Skeletal muscle tissue (tissue), 4 donors: ENCODE data around the gene ADRB2. TPM values are rescaled to one million over a fixed set of nuclear protein-coding genes. Genes with fewer than 3 reads are reported as not detected.

Experiments
- H3K27ac ChIP-seq: one replicate; pipeline ENCODE4 v1.7.0; 2013; ENCODE audit warnings: mild to moderate bottlenecking, low read depth, low read length, inconsistent platforms
- H3K27me3 ChIP-seq, 3 donors: one replicate each; pipeline ENCODE4 v1.7.0; 2013; ENCODE audit warnings: low read length in 3 of 3; ENCODE audit not compliant: control insufficient read depth in 3 of 3, insufficient read depth in 3 of 3
- H3K36me3 ChIP-seq, 3 donors: one replicate each; pipeline ENCODE4 v1.7.0; 2013; ENCODE audit warnings: low read length in 3 of 3; ENCODE audit not compliant: control insufficient read depth in 3 of 3, insufficient read depth in 3 of 3
- H3K4me1 ChIP-seq, 3 donors: one replicate each; pipeline ENCODE4 v1.7.0; 2013; ENCODE audit warnings: low read length in 3 of 3, mild to moderate bottlenecking in 3 of 3; ENCODE audit not compliant: control insufficient read depth in 3 of 3, insufficient read depth in 3 of 3
- H3K4me3 ChIP-seq, 3 donors: one replicate each; pipeline ENCODE4 v1.7.0; 2013; ENCODE audit warnings: low read length in 3 of 3
- H3K9ac ChIP-seq, 3 donors: one replicate each; pipeline ENCODE4 v1.7.0; 2013; ENCODE audit warnings: low read length in 3 of 3, mild to moderate bottlenecking in 3 of 3, moderate library complexity in 2 of 3, low read depth in 1 of 3
- H3K9me3 ChIP-seq, 3 donors: one replicate each; pipeline ENCODE4 v1.7.0; 2013; ENCODE audit warnings: low read length in 3 of 3; ENCODE audit not compliant: control insufficient read depth in 3 of 3
- total RNA-seq: library from RNA; depleted of rRNA; stranded (reverse); fragments of >200 nt; gene quantifications from one replicate; pipeline ENCODE4 v1.2.3, GENCODE V29; 2014
- donor health status: Osteomylitis.

Gene ADRB2
- total RNA-seq, 1 donor from 2014 or later, result 3.1 TPM

- no peaks in the 10 kb centered on the region for H3K27me3 ChIP-seq
- no peak overlapping the region for H3K4me3 ChIP-seq
- H3K27ac ChIP-seq, result no peak overlapping the region
- H3K9ac ChIP-seq, result no peak overlapping the region
- H3K9me3 ChIP-seq, result no peaks in the 10 kb centered on the region
- H3K36me3 ChIP-seq, result no peaks in the 10 kb centered on the region
- H3K4me1 ChIP-seq, result peaks cover 23 to 40% (median 25%) of the 10 kb centered on the region in 3 donors
Measured at GRCh38 chr5:148804393-148804792, 22.0 kb upstream of the ADRB2 start.

DNA sequence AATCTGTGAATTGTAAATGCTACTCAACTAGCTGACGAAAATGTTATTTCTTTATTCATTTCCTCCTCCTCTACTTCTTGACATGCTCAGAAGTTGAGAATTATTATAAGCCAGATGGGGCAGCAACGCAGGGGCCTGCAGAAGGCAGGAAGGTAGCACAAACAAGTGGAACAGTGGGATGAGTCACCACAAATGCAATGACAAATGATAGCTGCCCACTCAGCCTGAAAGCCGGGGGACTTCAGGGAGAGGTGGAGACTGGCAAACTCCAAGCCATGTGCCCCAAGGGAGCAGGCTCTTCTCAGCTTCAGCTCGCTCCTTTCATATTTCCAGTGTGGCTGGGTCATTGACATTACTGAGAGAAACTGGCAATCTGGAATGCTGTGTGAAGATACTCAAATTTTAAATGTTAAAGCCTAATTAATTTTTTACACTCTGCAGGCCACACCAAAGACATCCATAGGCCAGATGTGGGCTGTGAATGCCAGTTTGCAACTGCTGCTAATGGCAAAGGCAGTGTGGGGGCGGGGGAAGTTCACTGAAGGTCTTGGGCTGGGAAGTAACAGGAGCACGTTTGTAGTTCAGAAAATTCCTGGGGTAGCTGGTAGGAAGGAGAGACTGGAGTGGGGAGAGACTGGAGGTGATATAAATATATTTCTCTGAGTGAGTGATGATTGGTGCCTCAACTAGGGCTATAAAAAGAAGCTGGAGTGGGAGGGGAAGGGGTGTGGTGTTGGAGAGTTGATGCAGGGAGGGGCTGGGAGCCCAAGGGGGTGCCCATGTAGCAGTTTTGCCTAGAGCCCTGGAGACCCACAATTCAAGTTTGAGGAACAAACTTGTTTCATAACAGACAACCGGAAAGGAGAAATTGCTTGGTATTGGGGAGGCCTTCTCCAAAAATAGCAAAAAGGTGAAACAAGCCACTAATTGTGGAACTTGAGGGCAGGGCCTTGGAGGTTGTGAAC lies 20.8 kb upstream of the ADRB2 start:
- no peaks in the 10 kb centered on the region for H3K27me3 ChIP-seq
- H3K9ac ChIP-seq, result no peak overlapping the region
- H3K27ac ChIP-seq, result peak overlapping the region; percentile 42
- peak overlapping the region in 1 of 3 donors; percentile 6 for H3K4me3 ChIP-seq
- H3K9me3 ChIP-seq, result no peaks in the 10 kb centered on the region
- H3K36me3 ChIP-seq, result no peaks in the 10 kb centered on the region
- H3K4me1 ChIP-seq, result peaks cover 23 to 40% (median 25%) of the 10 kb centered on the region in 3 donors

GRCh38 chr5:148806520-148806931 lies 19.9 kb upstream of the ADRB2 start:
- Histone ChIP-seq H3K9me3 (no peaks in the 10 kb centered on the region), H3K36me3 (no peaks in the 10 kb centered on the region), H3K27me3 (no peaks in the 10 kb centered on the region), H3K9ac (no peak overlapping the region), H3K4me3 (no peak overlapping the region), H3K27ac (peak overlapping the region; percentile 42), H3K4me1 (peaks cover 23 to 40% (median 25%) of the 10 kb centered on the region in 3 donors)

DNA sequence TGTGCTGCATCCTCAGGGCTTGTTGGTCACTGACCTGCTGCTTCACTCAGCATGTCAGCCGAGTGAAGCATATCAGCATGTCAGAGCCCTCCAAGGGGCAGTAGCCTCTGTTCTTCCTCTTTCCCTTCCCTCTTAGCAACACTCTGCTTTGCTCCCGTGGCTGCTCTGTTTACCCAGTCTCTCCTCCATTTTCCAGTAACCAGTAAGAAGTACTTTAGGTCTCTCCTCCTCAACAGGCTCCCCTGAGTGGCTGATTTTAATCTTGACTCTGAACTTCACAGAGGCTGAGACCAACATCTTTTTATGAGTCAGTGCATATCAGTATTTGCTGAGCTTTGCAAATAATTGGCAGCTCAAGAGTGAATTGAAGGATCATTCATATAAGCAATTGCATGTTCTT lies 18.6 kb upstream of the ADRB2 start:
- Histone ChIP-seq H3K9me3 (no peaks in the 10 kb centered on the region), H3K9ac (no peak overlapping the region), H3K36me3 (no peaks in the 10 kb centered on the region), H3K4me3 (no peak overlapping the region), H3K4me1 (peaks cover 23 to 40% (median 25%) of the 10 kb centered on the region in 3 donors), H3K27me3 (no peaks in the 10 kb centered on the region), H3K27ac (peak overlapping the region; percentile 39)

DNA sequence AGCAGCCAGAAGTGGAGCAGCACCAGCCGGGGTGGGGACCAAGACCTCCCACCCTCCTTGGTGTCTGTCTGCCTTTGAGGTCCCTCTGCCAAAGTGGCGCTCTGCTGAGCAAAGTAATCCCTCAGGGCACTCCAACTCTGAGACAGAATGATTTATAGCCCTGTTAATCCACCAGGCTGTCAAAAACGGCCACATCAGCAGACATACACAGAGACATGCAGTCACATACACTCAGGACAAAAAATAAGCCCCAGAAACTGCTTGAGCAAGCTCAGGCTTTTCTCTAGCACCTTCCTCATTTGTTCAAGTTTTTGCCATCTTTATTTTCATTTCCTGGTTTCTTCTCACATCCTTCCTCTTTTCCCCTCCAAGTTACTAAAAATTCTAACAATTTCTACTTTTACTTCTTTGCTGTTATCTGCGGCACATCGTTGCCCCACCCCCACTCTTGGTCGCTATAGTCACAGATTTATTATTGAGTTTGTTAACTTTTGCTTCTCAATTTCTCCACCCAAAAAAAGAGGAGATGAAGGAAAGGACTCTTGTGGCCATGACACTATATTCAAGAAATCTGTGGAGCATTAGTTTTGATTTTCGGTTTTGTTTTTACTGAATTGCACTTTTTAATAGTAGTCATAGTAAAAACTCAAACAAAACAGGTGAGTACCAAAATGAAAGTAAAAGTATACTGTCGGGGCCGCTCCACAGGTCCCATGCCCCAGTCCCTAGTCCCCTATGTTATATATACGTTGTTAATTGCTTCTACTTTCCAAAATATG lies 17.4 kb upstream of the ADRB2 start:
- peak overlapping the region in 2 of 3 donors; percentile 17 to 34 for H3K9ac ChIP-seq
- no peaks in the 10 kb centered on the region for H3K36me3 ChIP-seq
- H3K27me3 ChIP-seq, result no peaks in the 10 kb centered on the region
- peak overlapping the region; percentile 39 for H3K27ac ChIP-seq
- no peaks in the 10 kb centered on the region for H3K9me3 ChIP-seq
- H3K4me1 ChIP-seq, result peaks cover 23 to 39% (median 25%) of the 10 kb centered on the region in 3 donors
- peak overlapping the region; percentile 11 to 30 (median 20) for H3K4me3 ChIP-seq

DNA sequence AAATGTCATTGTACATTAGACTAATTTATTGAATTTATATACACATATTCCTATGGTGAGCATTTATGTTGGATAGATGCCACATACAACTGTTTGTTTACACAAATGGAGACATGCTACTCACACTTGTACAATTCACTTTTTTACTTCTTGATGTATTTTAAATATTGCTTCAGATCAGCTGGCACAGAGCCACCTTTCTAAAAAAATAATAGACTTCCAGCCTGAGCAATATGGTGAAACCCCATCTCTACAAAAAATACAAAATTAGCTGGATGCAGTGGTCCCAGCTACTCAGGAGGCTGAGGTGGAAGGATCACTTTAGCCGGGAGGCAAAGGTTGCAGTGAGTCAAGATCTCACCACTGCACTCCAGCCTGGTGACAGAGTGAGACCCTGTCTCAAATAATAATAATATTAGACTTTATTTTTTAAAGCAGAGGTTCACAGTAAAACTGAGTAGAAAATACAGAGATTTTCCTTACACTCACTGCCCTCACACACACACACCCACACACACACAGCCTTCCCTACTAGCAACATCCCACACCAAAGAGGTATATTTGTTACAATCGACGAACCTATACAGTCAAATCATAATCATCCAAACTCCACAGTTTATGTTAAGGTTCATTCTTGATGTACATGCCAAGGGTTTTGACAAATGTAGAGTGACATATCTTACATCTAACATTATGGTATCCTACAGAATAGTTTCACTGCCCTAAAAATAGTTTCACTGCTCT lies 16.5 kb upstream of the ADRB2 start:
- Histone ChIP-seq H3K4me3 (no peak overlapping the region), H3K4me1 (peaks cover 23 to 35% (median 25%) of the 10 kb centered on the region in 3 donors), H3K27me3 (no peaks in the 10 kb centered on the region), H3K9me3 (no peaks in the 10 kb centered on the region), H3K36me3 (no peaks in the 10 kb centered on the region), H3K27ac (no peak overlapping the region), H3K9ac (no peak overlapping the region)

DNA sequence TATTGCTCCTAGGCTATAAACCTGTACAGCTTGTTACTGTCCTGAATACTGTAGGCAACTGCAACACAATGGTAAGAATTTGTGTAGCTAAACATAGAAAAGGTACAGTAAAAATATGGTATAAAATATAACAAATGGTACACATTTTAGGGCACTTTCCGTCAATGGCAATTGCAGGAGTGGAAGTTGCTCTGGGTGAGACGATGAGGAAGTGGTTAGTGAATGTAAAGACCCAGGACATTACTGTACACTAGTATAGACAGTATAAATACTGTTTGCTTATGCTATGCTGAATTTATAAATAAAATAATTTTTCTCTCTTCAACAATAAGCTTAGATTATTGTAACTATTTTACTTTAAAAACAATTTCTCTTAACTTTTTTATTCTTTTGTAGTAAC lies 15.6 kb upstream of the ADRB2 start:
- no peak overlapping the region for H3K27ac ChIP-seq
- no peak overlapping the region for H3K9ac ChIP-seq
- no peaks in the 10 kb centered on the region for H3K36me3 ChIP-seq
- no peaks in the 10 kb centered on the region for H3K9me3 ChIP-seq
- H3K27me3 ChIP-seq, result no peaks in the 10 kb centered on the region
- peaks cover 17 to 27% (median 18%) of the 10 kb centered on the region in 3 donors for H3K4me1 ChIP-seq
- no peak overlapping the region for H3K4me3 ChIP-seq

- H3K4me3 ChIP-seq, result no peak overlapping the region
- no peak overlapping the region for H3K9ac ChIP-seq
- no peaks in the 10 kb centered on the region for H3K27me3 ChIP-seq
- no peaks in the 10 kb centered on the region for H3K36me3 ChIP-seq
- no peaks in the 10 kb centered on the region for H3K9me3 ChIP-seq
- H3K27ac ChIP-seq, result no peak overlapping the region
- H3K4me1 ChIP-seq, result peaks cover 8 to 21% (median 12%) of the 10 kb centered on the region in 3 donors
Measured at GRCh38 chr5:148811756-148812155, 14.7 kb upstream of the ADRB2 start.

DNA sequence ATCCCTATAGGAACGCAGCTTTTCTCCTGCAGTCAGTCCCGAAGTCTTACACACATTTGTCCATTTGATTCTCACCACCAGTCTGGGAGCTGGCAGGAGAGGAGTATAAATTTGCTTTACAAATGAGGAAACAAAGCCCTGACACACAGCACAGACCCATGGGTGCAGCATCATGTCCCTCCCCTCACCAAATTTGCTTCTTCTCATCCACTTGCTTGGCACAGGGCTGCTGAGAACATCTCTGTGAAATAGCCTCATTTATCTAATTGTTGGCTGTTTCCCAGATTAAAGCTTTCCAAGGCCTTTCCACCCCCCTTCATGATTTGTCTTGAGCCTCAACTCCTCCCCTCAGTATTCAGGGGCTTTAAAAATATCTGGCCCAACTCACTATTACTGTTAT lies 11.3 kb upstream of the ADRB2 start:
- H3K27ac ChIP-seq, result no peak overlapping the region
- H3K36me3 ChIP-seq, result no peaks in the 10 kb centered on the region
- H3K4me3 ChIP-seq, result no peak overlapping the region
- no peaks in the 10 kb centered on the region for H3K27me3 ChIP-seq
- no peak overlapping the region for H3K9ac ChIP-seq
- no peaks in the 10 kb centered on the region for H3K9me3 ChIP-seq
- H3K4me1 ChIP-seq, result peaks cover 3 to 9% (median 4%) of the 10 kb centered on the region in 3 donors
